ENCODE results near the gene COX6B1.
A peak's percentile ranks its signal among the peaks of the same experiment; 100 is the strongest.
"Not testable (repeated sequence)": the region's sequence is repeated elsewhere in the genome, so short reads cannot be mapped to it uniquely, and the experiment has no call there.

The COX6B1 gene

GRCh38 chr19:35666251-35666913 is 18.3 kb downstream of the COX6B1 start, which contains the start of gene UPK1A:
TSS of gene UPK1A (plus strand) at chr19:35666517. CDS start at chr19:35666813, 296 bp downstream.
- DNase-seq, result no peak

- no peak for DNase-seq
Measured at GRCh38 chr19:35669566-35669965, 21.4 kb downstream of the COX6B1 start.

DNA sequence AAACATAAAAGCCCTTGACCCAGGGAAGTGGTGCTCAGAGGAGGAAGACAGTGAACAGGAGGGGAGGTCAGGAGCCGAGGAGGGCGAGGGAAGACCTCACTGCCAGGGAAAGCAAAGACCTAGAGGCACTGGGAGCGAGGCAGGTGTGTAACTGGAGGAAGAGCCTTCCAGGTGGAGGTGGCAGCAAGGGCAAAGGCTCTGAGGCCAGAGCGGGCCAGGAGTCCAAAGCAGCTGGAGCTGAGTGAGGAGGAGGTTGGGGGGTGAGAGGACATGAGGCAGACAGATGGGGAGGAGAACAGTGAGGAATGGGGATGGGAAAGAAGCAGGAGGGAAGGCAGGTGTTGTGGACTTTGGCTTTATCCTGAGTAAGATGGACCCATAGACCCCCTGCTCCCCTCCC is 21.9 kb downstream of the COX6B1 start:
- no peak for DNase-seq

DNA sequence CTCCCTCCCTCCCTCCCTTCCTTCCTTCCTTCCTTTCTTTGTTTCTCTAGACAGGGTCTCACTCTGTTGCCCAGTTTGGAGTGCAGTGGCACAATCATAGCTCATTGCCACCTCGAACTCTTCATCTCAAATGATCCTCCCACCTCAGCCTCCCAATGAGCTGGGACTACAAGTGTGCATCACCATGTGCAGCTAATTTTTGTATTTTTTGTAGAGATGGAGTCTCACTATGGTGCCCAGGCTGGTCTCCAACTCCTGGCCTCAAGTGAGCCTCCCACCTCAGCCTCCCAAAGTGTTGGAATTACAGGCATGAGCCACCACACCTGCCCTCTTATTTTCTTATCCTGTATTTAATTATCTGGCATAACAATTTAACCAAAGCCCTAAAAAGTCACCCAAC is 22.6 kb downstream of the COX6B1 start:
- DNase-seq, result no peak

DNA sequence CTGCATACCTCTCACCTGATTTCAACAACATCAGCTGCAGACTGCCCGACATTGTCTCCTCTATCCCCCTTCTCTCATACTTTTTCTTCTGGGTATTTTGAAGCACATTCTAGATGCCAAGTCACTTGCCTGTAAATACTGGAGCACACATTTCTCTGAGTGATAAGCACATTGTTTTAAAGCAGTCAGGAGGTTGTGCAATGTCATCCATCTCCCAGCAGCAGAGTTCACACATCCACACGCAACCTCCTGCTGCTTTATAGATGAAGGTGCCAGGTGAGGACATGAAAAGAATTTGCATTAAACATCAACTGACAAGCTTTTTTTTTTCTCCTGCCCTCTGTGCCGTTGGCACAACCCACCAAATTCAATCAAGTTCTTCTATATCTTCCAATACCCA is 23.7 kb downstream of the COX6B1 start:
- DNase-seq, result no peak

GRCh38 chr19:35673121-35673804 is 25.1 kb downstream of the COX6B1 start:
- DNase-seq, result no peak

- DNase-seq, result no peak
Measured at GRCh38 chr19:35675589-35676140, 27.5 kb downstream of the COX6B1 start.

DNA sequence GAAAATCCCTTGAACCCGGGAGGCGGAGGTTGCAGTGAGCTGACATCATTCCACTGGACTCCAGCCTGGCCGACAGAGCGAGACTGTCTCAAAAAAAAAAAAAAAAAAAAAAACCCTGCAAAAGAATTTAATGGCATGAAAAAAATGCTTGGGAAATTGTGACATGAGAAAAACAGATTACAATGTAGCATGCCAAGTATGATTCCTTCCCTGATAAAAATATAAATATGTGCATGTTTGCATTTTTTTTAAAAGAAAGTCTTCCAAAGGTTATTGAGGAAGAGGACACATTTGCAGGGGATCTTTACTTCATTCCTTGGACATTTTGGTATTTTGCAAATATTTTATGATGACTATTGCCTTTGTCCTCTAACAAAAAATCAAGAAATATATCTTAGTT is 41.7 kb downstream of the COX6B1 start:
- no peak for DNase-seq

GRCh38 chr19:35691106-35691505 is 43.0 kb downstream of the COX6B1 start:
- DNase-seq, result not testable (repeated sequence)

- DNase-seq, result no peak
Measured at GRCh38 chr19:35692010-35692409, 43.9 kb downstream of the COX6B1 start.

GRCh38 chr19:35693422-35693821 is 45.3 kb downstream of the COX6B1 start:
- DNase-seq, result no peak

DNA sequence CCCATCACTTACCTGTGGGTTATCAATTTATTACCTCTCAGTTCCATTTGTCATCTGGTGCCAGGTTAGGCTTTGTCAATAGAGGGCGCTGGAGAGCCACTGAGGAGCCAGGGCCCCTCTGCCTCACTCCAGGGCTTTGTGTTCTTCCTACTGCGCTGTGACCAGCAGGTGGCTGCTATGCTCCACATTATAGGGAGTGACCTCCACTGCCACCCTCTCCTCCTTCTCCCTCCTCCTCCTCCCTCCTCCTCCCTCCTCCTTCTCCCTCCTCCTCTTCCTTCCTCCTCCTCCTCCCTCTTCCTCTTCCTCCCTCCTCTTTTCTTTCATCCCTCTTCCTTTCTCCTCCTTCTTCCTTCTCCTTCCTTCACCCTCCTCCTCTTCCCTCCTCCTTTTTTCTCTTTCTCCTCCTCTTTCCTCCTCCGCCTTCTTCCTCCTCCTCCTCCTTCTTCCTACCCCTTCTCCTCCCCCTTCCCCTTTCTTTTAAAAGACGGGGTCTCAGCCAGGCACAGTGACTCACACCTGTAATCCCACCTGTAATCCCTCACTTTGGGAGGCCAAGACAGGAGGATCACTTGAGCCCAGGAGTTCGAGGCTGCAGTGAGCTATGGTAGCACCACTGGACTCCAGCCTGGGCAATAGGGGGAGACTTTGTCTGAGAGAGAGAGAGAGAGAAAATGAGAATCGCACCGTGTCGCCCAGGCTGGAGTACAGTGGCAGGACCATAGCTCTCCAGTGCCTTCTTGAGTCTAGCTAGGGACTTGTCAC is 45.9 kb downstream of the COX6B1 start:
- DNase-seq, result peak; percentile 39

GRCh38 chr19:35695895-35696422 is 47.8 kb downstream of the COX6B1 start:
- DNase-seq, result no peak

DNA sequence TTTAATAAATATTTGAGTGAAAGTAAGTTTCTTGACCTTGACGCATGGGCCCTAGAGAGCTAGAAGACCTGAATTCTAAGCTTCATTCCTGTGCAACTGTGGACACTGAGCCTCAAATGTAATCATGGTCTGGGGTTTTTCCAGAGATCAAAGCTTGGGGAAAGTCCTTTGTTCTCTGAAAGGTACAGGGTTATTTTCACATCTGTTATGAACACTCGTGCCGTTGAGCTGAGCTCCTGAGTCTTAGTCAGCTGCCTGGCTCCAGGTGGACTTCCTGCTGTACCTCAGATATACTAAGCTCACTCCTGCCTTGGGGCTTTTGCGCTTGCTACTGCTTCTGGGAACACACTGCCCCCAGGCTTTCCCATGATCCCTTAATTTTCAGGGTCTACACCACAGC is 48.7 kb downstream of the COX6B1 start:
- DNase-seq, result no peak

- peak; percentile 96 for DNase-seq
Measured at GRCh38 chr19:35702223-35703012, 54.3 kb downstream of the COX6B1 start.

DNA sequence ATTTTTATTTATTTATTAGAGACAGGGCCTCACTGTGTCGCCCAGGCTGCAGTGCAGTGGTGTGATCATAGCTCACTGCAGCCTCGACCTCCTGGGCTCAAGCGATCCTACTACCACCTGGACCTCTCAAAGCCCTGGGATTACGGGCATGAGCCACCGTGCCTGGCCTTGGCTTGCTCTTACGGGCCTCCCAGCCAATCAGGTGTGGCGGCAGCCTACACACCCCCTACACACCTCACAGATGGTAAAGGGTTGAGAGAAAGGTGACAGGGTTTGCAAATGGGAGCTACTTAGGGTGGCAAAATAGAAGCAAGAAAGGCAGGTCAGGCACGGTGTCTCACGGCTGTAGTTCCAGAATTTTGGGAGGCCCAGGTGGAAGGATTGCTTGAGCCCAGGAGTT is 55.2 kb downstream of the COX6B1 start:
- DNase-seq, result no peak

DNA sequence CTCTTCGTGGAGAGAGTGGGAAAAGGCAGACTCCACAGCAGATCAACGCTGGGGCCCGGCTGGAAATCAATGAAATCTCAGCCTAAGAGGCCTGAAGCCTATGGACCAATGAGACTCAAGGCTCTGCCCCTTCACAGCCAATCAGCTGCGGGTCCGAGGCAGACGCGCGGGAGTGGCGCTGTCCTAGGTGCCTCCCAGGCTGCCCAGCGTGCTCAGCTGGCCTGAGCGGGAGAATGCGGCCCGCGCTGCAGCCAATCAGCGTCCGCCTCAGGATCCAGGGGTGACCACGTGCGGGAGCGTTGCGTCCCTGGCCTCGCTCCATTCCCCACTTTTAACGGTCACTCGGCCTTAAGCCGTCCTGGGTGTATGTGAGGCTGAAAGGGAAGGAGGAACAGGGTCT is 56.1 kb downstream of the COX6B1 start, which contains the start of gene ZBTB32:
TSS of gene ZBTB32 (plus strand) at position 341 of the 400 bp plus-strand sequence. CDS start 10,069 bp downstream, outside the sequence.
- DNase-seq, result no peak
